H1 (cell line): ENCODE results near the gene RAPH1. TPM values are rescaled to one million over a fixed set of nuclear protein-coding genes. Genes with fewer than 3 reads are reported as not detected.

Experiments used
- CTCF ChIA-PET: fragments of 300-600 bp; sonication (Branson Sonifier 250); formaldehyde crosslinking; loops from one replicate; lab custom pipeline; 2021; ENCODE audit not compliant: partially characterized antibody; lab: Charles Lee
- POLR2A ChIA-PET: fragments of 300-600 bp; sonication (Branson Sonifier 250); formaldehyde crosslinking; loops from one replicate; lab custom pipeline; 2021; ENCODE audit warnings: inconsistent platforms; ENCODE audit not compliant: partially characterized antibody; lab: Charles Lee
- DNase-seq, 2 experiments: peaks; one replicate each; pipeline versions ENCODE4 v3.0.0 to v3.0.0-alpha.2; 2010 to 2022; ENCODE audit warnings: low spot score in 2 of 2, low read depth in 1 of 2, mixed read lengths in 1 of 2
- FAIRE-seq: peaks from 2 replicates; lab custom pipeline; 2011; peaks lifted over from hg19 to GRCh38; lab: Jason Lieb, UNC
- H2AFZ ChIP-seq: 2 replicates; pipeline ENCODE4 v1.8.1; 2012; ENCODE audit warnings: low read length, inconsistent platforms
- H2AK5ac ChIP-seq: 2 replicates; pipeline ENCODE4 v1.6.1; 2013; ENCODE audit warnings: low read depth, low read length
- H2BK120ac ChIP-seq: replicated peaks from 2 replicates; pipeline ENCODE3; 2013; ENCODE audit warnings: low read depth, low read length, inconsistent platforms
- H2BK12ac ChIP-seq: 2 replicates; pipeline ENCODE4 v1.6.1; 2013; ENCODE audit warnings: low read depth, low read length
- H2BK15ac ChIP-seq: 2 replicates; pipeline ENCODE4 v1.6.1; 2013; ENCODE audit warnings: low read length
- H2BK20ac ChIP-seq: 2 replicates; pipeline ENCODE4 v1.6.1; 2013; ENCODE audit warnings: low read length
- H2BK5ac ChIP-seq: 2 replicates; pipeline ENCODE4 v1.6.1; 2013; ENCODE audit warnings: low read depth, low read length
- H3K14ac ChIP-seq: 2 replicates; pipeline ENCODE4 v1.6.1; 2013; ENCODE audit warnings: inconsistent platforms; ENCODE audit not compliant: insufficient read length
- H3K18ac ChIP-seq: 2 replicates; pipeline ENCODE4 v1.6.1; 2013; ENCODE audit warnings: low read length; ENCODE audit errors: extremely low read depth
- H3K23ac ChIP-seq: 2 replicates; pipeline ENCODE4 v1.6.1; 2013; ENCODE audit warnings: inconsistent platforms; ENCODE audit not compliant: insufficient read length
- H3K23me2 ChIP-seq: 2 replicates; pipeline ENCODE4 v1.6.1; 2013; ENCODE audit warnings: low read depth, low read length
- H3K27ac ChIP-seq: 2 replicates; pipeline ENCODE4 v1.6.1; 2011; ENCODE audit warnings: low read depth, low read length, inconsistent platforms
- H3K27me3 ChIP-seq, 4 experiments: replicated peaks in 1 of 4; 1 replicate in 1 of 4; 2 replicates in 3 of 4; pipeline versions ENCODE4 v1.6.1 to v1.8.1; 2011 to 2013; ENCODE audit warnings: low read length in 3 of 4, mild to moderate bottlenecking in 3 of 4, inconsistent platforms in 2 of 4, mixed read lengths in 2 of 4, moderate library complexity in 1 of 4; ENCODE audit not compliant: control insufficient read depth in 3 of 4, insufficient read depth in 3 of 4; ENCODE audit errors: extremely low read depth in 1 of 4
- H3K36me3 ChIP-seq, 4 experiments: 2 replicates each; pipeline versions ENCODE4 v1.6.1 to v1.8.1; 2011 to 2013; ENCODE audit warnings: mild to moderate bottlenecking in 4 of 4, low read length in 3 of 4, moderate library complexity in 2 of 4, control low read depth in 1 of 4, inconsistent platforms in 1 of 4; ENCODE audit not compliant: insufficient read depth in 4 of 4, control insufficient read depth in 2 of 4
- H3K4ac ChIP-seq: replicated peaks from 2 replicates; pipeline ENCODE3; 2013; ENCODE audit warnings: low read length, low read depth, mixed read lengths, inconsistent platforms; ENCODE audit not compliant: insufficient read length
- H3K4me1 ChIP-seq, 4 experiments: replicated peaks in 1 of 4; 1 replicate in 1 of 4; 2 replicates in 3 of 4; pipeline versions ENCODE4 v1.6.1 to v1.8.1; 2011 to 2013; ENCODE audit warnings: low read length in 3 of 4, inconsistent platforms in 2 of 4, mixed read lengths in 1 of 4; ENCODE audit not compliant: insufficient read depth in 4 of 4, control insufficient read depth in 3 of 4
- H3K4me2 ChIP-seq, 2 experiments: 2 replicates each; pipeline versions ENCODE4 v1.6.1 to v1.8.1; 2011 to 2013; ENCODE audit warnings: low read depth in 2 of 2, low read length in 2 of 2, control low read depth in 1 of 2, inconsistent platforms in 1 of 2, mild to moderate bottlenecking in 1 of 2; ENCODE audit not compliant: insufficient read depth in 1 of 2
- H3K4me3 ChIP-seq, 4 experiments: fragments of 200-600, 300-600 bp in 1 of 4; sonication (generic), shearing (Covaris generic), sonication (Bioruptor Twin) in 1 of 4; 2 replicates each; pipeline versions ENCODE4 v1.5.1 to v1.8.1; 2011 to 2016; ENCODE audit warnings: low read length in 4 of 4, low read depth in 3 of 4, control low read depth in 2 of 4, inconsistent platforms in 2 of 4, mild to moderate bottlenecking in 2 of 4, mixed read lengths in 1 of 4, moderate library complexity in 1 of 4; ENCODE audit not compliant: insufficient read depth in 2 of 4; ENCODE audit errors: extremely low read depth in 1 of 4
- H3K56ac ChIP-seq: replicated peaks from 2 replicates; pipeline ENCODE3; 2013; ENCODE audit warnings: low read depth, mild to moderate bottlenecking, mixed read lengths, low read length, inconsistent platforms; ENCODE audit not compliant: insufficient read length
- H3K79me1 ChIP-seq: 2 replicates; pipeline ENCODE4 v1.6.1; 2013; ENCODE audit warnings: low read depth, low read length, control low read depth
- H3K79me2 ChIP-seq, 2 experiments: 2 replicates each; pipeline versions ENCODE4 v1.6.1 to v1.8.1; 2012 to 2013; ENCODE audit warnings: low read length in 2 of 2, mild to moderate bottlenecking in 2 of 2, inconsistent platforms in 1 of 2; ENCODE audit not compliant: insufficient read depth in 2 of 2, control insufficient read depth in 1 of 2
- H3K9ac ChIP-seq, 4 experiments: replicated peaks in 1 of 4; 1 replicate in 1 of 4; 2 replicates in 3 of 4; pipeline versions ENCODE4 v1.6.1 to v1.8.1; 2011 to 2013; ENCODE audit warnings: low read depth in 3 of 4, low read length in 3 of 4, control low read depth in 2 of 4, mild to moderate bottlenecking in 2 of 4, moderate library complexity in 2 of 4, inconsistent platforms in 1 of 4; ENCODE audit errors: extremely low read depth in 1 of 4
- H3K9me3 ChIP-seq, 2 experiments: 2 replicates each; pipeline versions ENCODE4 v1.6.1 to v1.8.1; 2012 to 2013; ENCODE audit warnings: mild to moderate bottlenecking in 2 of 2, moderate library complexity in 2 of 2, control low read depth in 1 of 2, inconsistent platforms in 1 of 2, low read depth in 1 of 2, low read length in 1 of 2, mixed read lengths in 1 of 2; ENCODE audit not compliant: insufficient read depth in 2 of 2
- H4K20me1 ChIP-seq, 2 experiments: replicated peaks in 1 of 2; 2 replicates each; pipeline versions ENCODE3 to v1.8.1; 2011 to 2013; ENCODE audit warnings: inconsistent platforms in 2 of 2, low read length in 2 of 2, mild to moderate bottlenecking in 1 of 2; ENCODE audit not compliant: insufficient read depth in 2 of 2, control insufficient read depth in 1 of 2
- H4K5ac ChIP-seq: 2 replicates; pipeline ENCODE4 v1.6.1; 2013; ENCODE audit warnings: low read length, low read depth, mixed read lengths, inconsistent platforms; ENCODE audit not compliant: insufficient read length
- H4K8ac ChIP-seq: 2 replicates; pipeline ENCODE4 v1.8.0; 2013; ENCODE audit warnings: mild to moderate bottlenecking, moderate library complexity, low read length, inconsistent platforms; ENCODE audit not compliant: insufficient read depth; ENCODE audit errors: extremely low read depth
- H4K91ac ChIP-seq: replicated peaks from 2 replicates; pipeline ENCODE3; 2013; ENCODE audit warnings: low read length, mixed read lengths, inconsistent platforms; ENCODE audit not compliant: insufficient read length
- ATF3 ChIP-seq: IDR thresholded peaks from 2 replicates; pipeline ENCODE4 v1.6.1; 2011; ENCODE audit warnings: low read depth, mild to moderate bottlenecking, low read length; ENCODE audit not compliant: insufficient read depth
- CHD1 ChIP-seq: IDR thresholded peaks from 2 replicates; pipeline ENCODE4 v1.6.1; 2012; ENCODE audit warnings: low read depth, low read length, improper control_type of control experiment
- EZH2 ChIP-seq: fragments of 200-600 bp; sonication (generic); IDR thresholded peaks from 2 replicates; pipeline ENCODE4 v1.7.1; 2012; ENCODE audit warnings: low read depth, mild to moderate bottlenecking, moderate library complexity, low read length, inconsistent platforms; ENCODE audit not compliant: severe bottlenecking
- JUN ChIP-seq: IDR thresholded peaks from 2 replicates; pipeline ENCODE4 v1.6.1; 2011; ENCODE audit warnings: low read depth, mild to moderate bottlenecking, improper control_type of control experiment, low read length
- KDM4A ChIP-seq: IDR thresholded peaks from one replicate; pipeline ENCODE4 v1.7.1; 2012; ENCODE audit warnings: low read depth, mild to moderate bottlenecking, moderate library complexity, low read length, inconsistent platforms; ENCODE audit not compliant: severe bottlenecking
- KDM5A ChIP-seq: fragments of 200-600 bp; IDR thresholded peaks from 2 replicates; pipeline ENCODE4 v1.7.1; 2012; ENCODE audit warnings: mild to moderate bottlenecking, low read length, inconsistent platforms, mixed read lengths
- TAF1 ChIP-seq: IDR thresholded peaks from 2 replicates; pipeline ENCODE4 v1.6.1; 2011; ENCODE audit warnings: mild to moderate bottlenecking, low read depth, low read length
- WGBS, 2 experiments: shearing (Covaris generic) in 1 of 2; methylation state at CpG; one replicate each; pipeline versions ENCODE4 v1.1.6 to v1.1.7; 2013 to 2015; ENCODE audit warnings: low lambda C conversion rate in 2 of 2, mixed read lengths in 2 of 2, inconsistent platforms in 1 of 2, low coverage in 1 of 2, missing lambda C conversion rate in 1 of 2; ENCODE audit not compliant: insufficient replicate concordance in 2 of 2, insufficient coverage in 1 of 2, insufficient read length in 1 of 2; ENCODE audit errors: extremely low coverage in 1 of 2, missing lambda C conversion rate in 1 of 2; 5-methylcytosine and 5-hydroxymethylcytosine counted together
- polyA plus RNA-seq, 7 experiments: library from polyadenylated mRNA; depleted of rRNA in 3 of 7; stranded (reverse) in 5 of 7; unstranded in 2 of 7; fragments of >200 nt in 5 of 7; fragments of 200-250 nt in 2 of 7; gene quantifications; 1 replicate in 5 of 7; 2 replicates in 1 of 7; 4 replicates in 1 of 7; pipeline versions ENCODE4 v1.2.1 to v1.2.3, GENCODE V29; 2011 to 2013; ENCODE audit warnings: missing spikeins in 2 of 7, mixed read lengths in 2 of 7
- total RNA-seq: library from RNA; stranded (reverse); fragmentation: NEBNext Ultra II Directional; extraction: Animal tissue kit (Norgen Biotek cat#: 25700); gene quantifications from 2 replicates; pipeline ENCODE4 v1.2.1, GENCODE V29; 2021

The RAPH1 gene
- total and polyA plus RNA-seq, 2 of the 8 experiments (the other 6 are each of a cell fraction or from before 2014, with no cell fraction given): 3.8 to 27.4 TPM

- Histone ChIP-seq H3K79me2 (peaks cover 0 to 27% of the 10 kb centered on the region in 2 experiments; a peak in 2 of 4 replicates), H3K23ac (no peak overlapping the region), H2AK5ac (no peak overlapping the region), H3K79me1 (no peaks in the 10 kb centered on the region), H3K27me3 (no peaks in the 10 kb centered on the region), H2BK20ac (no peak overlapping the region), H4K91ac (no peak overlapping the region), H4K5ac (no peak overlapping the region), H3K18ac (no peak overlapping the region), H3K9ac (no peak overlapping the region), H3K27ac (no peak overlapping the region), H4K8ac (no peak overlapping the region), H4K20me1 (no peaks in the 10 kb centered on the region), H3K14ac (no peak overlapping the region), H3K4me2 (no peak overlapping the region), H3K23me2 (no peaks in the 10 kb centered on the region), H2AFZ (no peak overlapping the region), H3K56ac (no peak overlapping the region), H2BK120ac (no peak overlapping the region), H2BK5ac (no peak overlapping the region), H3K4me3 (no peak overlapping the region), H3K36me3 (peaks cover 0 to 8% (median 2%) of the 10 kb centered on the region in 4 experiments; a peak in 3 of 8 replicates), H2BK12ac (no peak overlapping the region), H3K4me1 (no peaks in the 10 kb centered on the region), H3K4ac (no peak overlapping the region), H2BK15ac (no peak overlapping the region), H3K9me3 (no peaks in the 10 kb centered on the region)
- DNase-seq (no peak), FAIRE-seq (no peak)
- no peak for TF ChIP-seq EZH2
- TF ChIP-seq KDM4A: no peak
- TF ChIP-seq CHD1: no peak
- no peak for TF ChIP-seq JUN
- no peak for TF ChIP-seq ATF3
- TF ChIP-seq TAF1: no peak
- TF ChIP-seq KDM5A: no peak
- CTCF ChIA-PET: interaction anchor here (1.6 kb wide), 2 partner anchors 9 to 21 kb away, joined by 3 to 4 read pairs; no protein-coding TSS in a partner anchor
- POLR2A ChIA-PET: interaction anchor here (1.2 kb wide), 1 partner anchor 51 kb away, joined by 4 read pairs; the partner anchor contains the start of gene ABI2
- WGBS, 2 experiments: 100% methylated on average over 3 of the region's 3 CpGs; no CpG with 5 or more reads in 1 of the 2 experiments
Measured at GRCh38 chr2:203379156-203379555, 155.9 kb downstream of the RAPH1 start.
